Epidermal melanocyte (primary cell): ENCODE measurements around the gene MRGPRF.
A peak's percentile ranks its signal among the peaks of the same experiment; 100 is the strongest.

Experiments used
- DNase-seq: peaks from one replicate; pipeline ENCODE4 v3.0.0; 2011; ENCODE audit warnings: low spot score; ENCODE audit not compliant: insufficient read length

The MRGPRF gene

GRCh38 chr11:69013009-69013951, at the start of gene MRGPRF:
TSS of gene MRGPRF (minus strand) at chr11:69013246. CDS start at chr11:69009901, 3,345 bp downstream.
- peak; percentile 53 for DNase-seq

DNA sequence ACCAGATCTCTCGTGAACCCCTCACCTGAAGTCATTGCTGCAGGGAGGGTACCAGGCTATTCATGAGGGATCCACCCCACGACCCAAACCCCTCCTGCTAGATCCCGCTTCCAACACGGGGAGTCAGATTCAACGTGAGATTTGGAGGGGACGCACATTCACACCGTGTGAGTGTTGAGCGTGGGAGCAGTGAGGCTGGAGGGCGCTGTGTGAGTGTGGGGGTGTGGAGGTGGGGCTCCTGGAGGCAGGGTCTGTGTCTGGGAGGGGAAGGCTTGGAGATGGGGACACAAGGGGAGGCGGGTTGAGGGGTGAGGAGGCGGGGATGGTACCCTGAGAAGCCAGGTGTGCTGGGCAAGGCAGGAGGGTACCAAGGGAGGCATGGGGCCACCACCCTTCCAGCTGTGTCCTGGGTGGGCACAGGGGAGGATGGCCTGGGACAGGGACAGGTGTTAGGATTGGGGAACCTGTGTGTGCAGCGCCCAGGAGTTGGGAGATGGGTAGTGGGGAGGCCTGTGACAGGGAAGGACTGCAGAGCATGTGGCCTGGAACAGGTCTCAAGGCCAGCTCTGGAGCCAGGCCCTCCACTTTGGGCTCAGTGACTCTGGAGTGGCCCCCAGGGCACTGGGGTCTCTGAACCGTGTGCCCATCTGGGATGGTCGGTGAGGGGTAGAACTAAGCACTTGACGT, 49.3 kb upstream of the MRGPRF start:
- DNase-seq = no peak

- DNase-seq = no peak
Measured at GRCh38 chr11:69061713-69062053, 48.6 kb upstream of the MRGPRF start.

GRCh38 chr11:69060806-69061712, 48.0 kb upstream of the MRGPRF start:
- DNase-seq = peak; percentile 30

- DNase-seq = peak; percentile 76
Measured at GRCh38 chr11:69059985-69060384, 46.9 kb upstream of the MRGPRF start.

DNA sequence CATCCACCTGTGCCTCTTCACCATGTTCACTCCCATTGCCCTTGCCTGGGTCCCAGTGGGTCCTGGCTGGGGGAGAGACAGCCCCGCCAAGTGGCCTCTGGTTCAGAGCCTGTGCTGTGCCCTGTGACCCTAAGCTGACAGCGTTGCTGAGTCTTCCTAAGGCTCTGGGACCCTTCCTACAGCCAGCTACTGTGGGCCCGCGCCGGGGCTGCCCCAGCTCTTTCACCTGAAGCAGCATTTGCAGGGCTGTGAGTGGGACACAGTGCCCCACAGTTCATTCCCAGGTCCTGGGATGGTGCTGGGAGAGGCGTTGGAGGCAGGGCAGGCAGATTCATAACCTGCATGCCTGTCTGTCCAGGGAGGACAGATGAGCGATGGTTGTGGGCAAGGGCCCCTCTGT, 46.4 kb upstream of the MRGPRF start:
- DNase-seq = no peak

GRCh38 chr11:69058511-69059270, 45.6 kb upstream of the MRGPRF start:
- no peak for DNase-seq

- no peak for DNase-seq
Measured at GRCh38 chr11:69057801-69058200, 44.8 kb upstream of the MRGPRF start.

GRCh38 chr11:69057236-69057635, 44.2 kb upstream of the MRGPRF start:
- no peak for DNase-seq

GRCh38 chr11:69055598-69056516, 42.8 kb upstream of the MRGPRF start:
- peak; percentile 68 for DNase-seq

DNA sequence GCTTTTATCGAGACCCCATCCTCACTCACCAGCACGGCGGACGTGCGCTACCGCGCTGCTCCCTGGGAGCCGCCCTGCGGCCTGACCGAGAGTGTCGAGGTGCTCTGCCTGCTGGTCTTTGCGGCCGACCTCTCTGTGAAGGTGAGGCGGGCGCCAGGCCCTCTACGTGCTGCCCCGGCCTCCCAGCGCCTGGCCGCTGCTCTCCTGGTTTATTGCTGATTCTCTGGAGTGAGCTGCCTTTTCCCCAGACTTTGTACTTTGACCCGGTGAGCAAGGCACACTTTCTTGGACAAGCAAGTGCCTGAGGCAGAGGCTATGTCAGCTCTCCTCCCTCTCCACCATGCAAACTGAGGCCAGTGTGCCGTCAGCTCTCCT, 42.2 kb upstream of the MRGPRF start:
- DNase-seq = no peak

- peak; percentile 64 for DNase-seq
Measured at GRCh38 chr11:69054397-69055211, 41.6 kb upstream of the MRGPRF start.

GRCh38 chr11:69053546-69054396, 40.7 kb upstream of the MRGPRF start:
- DNase-seq = no peak

DNA sequence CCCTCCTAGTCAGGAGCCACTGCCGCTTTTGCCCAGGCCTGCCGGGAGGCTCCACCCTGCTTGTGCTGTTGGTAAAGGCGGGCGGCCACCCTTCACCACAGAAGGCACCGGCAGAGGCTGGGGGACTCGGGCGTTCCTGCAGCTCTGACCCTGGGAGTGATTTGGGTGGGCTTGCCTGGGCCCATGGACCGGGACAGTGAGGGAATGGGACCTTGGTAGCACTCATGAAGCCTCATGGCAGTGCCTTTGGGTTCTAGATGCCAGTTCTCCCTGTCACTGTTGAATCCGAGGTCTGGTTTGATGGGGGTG, 40.1 kb upstream of the MRGPRF start:
- no peak for DNase-seq

DNA sequence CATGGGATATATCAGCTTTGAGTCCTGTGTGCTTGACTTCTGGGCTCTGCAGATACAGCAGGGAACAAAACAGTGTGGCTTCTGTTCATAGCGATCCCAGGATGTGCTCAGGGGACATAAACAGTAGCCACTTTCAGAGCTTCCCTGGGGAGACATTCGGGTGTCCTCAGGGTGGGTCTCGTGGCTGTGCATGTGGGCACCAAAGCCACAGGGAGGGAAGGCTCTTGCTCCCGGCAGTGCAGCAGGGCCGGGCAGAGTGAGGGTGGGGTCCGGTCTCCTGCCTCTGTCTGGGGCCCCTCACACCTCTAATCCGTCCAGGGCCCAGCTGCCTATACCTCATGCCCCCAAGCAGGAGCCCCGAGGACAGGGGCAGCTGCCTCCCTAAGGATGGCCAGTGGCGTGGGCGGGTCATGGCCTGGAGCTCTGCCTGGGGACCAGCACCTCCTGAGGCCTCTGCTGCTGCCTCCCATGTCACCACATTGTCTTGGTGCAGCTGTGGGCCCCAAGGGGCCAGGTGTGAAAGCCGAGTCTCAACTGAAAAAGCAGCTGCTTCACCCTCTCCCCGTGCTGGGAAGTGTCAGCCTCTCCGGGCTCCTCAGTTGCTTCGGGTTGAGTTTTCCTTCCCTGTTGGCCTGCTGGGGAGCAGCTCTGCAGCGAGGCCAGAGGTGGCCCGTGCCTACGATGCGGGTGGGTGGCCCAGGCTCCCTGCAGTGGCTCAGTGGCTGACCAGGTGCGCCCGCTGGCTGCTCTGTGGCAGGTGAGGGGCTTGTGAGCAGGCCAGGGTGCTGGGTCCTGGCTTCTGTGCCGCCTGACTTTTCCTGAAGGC, 39.5 kb upstream of the MRGPRF start:
- peak; percentile 45 for DNase-seq

GRCh38 chr11:69051381-69052342, 38.6 kb upstream of the MRGPRF start:
- DNase-seq = no peak
